GM10248 (cell line): Measurements from ENCODE around the gene COG7.

Experiments used
- CTCF ChIA-PET: fragments of 300-600 bp; sonication (Branson Sonifier 250); formaldehyde crosslinking; extraction: SDS; loops from one replicate; lab custom pipeline; 2021; ENCODE audit warnings: antibody characterized with exemption; lab: Yijun Ruan, JAX
- POLR2A ChIA-PET: fragments of 350-650 bp; sonication (Branson Sonifier 250); formaldehyde crosslinking; extraction: SDS; loops from one replicate; lab custom pipeline; 2020; ENCODE audit warnings: antibody characterized with exemption; lab: Yijun Ruan, JAX
- DNase-seq: peaks from one replicate; pipeline ENCODE4 v3.0.0; 2012; ENCODE audit errors: extremely low spot score
- TF ChIP-seq, protein P1 (sequence below): IDR thresholded peaks from 2 replicates; pipeline ENCODE4 v1.5.1; 2012; ENCODE audit warnings: mild to moderate bottlenecking, low read depth; ENCODE audit errors: extremely low read depth, missing control alignments, control extremely low read depth

Gene COG7

DNA sequence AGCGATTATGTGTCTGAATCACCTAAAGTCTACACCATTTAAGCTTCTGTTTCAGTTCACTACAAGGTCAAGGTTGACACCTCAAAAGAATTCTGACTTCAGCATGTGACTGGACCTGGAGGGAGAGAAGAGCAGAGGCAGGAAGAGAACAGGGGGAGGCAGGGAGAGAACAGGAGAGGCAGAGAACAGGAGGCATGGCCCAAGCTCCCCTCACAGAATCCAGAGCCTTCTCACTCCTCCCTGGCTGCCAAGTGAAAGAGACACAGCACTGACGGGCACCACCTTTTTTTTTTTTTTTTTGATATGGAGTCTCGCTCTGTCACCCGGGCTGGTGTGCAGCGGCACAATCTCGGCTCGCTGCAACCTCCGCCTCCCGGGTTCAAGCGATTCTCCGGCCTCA, 45.9 kb upstream of the COG7 start:
- DNase-seq: no peak
- ChIA-PET POLR2A (interaction anchor here (0.7 kb wide), 1 partner anchor 34 kb away, joined by 3 read pairs; no protein-coding TSS in a partner anchor), CTCF (interaction anchor here (2.1 kb wide), 1 partner anchor 9 kb away, joined by 5 read pairs; no protein-coding TSS in a partner anchor)
- TF ChIP-seq, protein P1, sequence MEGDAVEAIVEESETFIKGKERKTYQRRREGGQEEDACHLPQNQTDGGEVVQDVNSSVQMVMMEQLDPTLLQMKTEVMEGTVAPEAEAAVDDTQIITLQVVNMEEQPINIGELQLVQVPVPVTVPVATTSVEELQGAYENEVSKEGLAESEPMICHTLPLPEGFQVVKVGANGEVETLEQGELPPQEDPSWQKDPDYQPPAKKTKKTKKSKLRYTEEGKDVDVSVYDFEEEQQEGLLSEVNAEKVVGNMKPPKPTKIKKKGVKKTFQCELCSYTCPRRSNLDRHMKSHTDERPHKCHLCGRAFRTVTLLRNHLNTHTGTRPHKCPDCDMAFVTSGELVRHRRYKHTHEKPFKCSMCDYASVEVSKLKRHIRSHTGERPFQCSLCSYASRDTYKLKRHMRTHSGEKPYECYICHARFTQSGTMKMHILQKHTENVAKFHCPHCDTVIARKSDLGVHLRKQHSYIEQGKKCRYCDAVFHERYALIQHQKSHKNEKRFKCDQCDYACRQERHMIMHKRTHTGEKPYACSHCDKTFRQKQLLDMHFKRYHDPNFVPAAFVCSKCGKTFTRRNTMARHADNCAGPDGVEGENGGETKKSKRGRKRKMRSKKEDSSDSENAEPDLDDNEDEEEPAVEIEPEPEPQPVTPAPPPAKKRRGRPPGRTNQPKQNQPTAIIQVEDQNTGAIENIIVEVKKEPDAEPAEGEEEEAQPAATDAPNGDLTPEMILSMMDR: no peak

DNA sequence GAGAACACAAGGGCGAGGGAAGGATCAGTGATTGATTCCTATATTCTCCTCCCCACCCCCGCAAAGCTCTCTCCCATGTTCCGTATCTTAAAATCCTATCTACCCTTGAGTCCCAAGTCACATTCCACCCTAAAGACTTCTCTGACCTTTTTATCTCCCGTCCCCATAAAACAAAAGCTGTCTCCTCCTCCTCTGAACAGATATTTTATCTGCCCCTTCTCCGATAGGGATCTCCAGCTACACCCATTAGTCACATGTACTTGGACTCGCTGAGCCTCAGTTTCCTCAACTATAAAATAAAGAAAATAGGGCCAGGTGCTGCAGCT, 44.5 kb upstream of the COG7 start:
- ChIA-PET CTCF (interaction anchor here (2.1 to 2.3 kb wide), 2 partner anchors 8 to 11 kb away, joined by 5 to 7 read pairs; no protein-coding TSS in a partner anchor), POLR2A (no interaction called here)
- TF ChIP-seq, protein P1: no peak
- DNase-seq: no peak

DNA sequence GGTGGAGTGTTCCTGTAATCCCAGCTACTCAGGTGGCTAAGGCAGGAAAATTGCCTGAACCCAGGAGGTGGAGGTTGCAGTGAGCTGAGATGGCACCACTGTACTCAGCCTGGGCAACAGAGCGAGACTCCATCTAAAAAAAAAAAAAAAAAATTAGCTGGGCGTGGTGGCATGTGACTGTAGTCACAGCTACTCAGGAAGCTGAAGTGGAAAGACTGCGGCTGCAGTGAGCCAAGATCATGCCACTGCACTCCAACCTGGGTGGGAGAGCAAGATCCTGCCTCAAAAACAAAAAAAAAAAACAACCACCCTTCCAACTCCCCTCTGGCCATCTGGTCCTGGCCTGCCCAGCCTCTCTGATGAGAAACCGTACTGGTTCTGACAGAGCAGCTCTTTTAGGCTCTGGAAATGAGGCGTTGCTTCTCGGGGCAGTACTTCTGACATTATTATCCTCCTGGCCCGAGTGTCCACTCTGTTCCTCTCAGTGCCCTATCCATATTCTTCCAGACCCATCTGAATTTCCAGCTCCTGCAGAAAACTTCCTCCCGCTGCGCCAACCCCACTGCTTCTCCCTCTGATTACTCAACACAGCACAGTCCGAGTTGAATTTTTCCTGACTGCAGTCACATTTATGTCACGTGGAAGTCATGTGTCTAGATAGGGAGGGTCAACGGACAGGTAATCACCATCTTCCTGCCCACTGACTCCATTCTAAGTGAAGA, 44.0 kb upstream of the COG7 start:
- no peak for DNase-seq
- TF ChIP-seq, protein P1: no peak
- CTCF ChIA-PET: interaction anchor here (1.1 to 2.3 kb wide), 4 partner anchors 9 to 17 kb away, joined by 3 to 7 read pairs (median 4); no protein-coding TSS in a partner anchor
- POLR2A ChIA-PET: no interaction called here

DNA sequence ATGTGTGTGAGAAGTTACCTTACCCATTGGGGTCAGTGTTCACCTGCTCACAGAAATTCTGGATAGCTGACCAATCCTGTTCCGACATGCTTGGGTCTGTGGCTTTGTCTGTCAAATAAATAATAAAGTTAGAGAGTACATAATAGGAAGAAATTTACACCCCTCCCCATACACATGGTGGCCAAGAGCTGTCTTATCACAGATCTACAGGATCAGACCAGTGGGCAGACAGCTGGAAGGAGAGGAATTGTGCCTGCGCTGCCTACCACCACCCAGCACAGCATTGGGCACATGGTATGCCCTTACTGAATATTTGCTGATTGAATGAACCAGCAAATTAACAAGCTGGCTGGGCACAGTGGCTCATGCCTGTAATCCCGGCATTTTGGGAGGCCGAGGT, 42.7 kb upstream of the COG7 start:
- ChIA-PET CTCF (interaction anchor here (0.8 to 2.3 kb wide), 4 partner anchors 8 to 13 kb away, joined by 3 to 7 read pairs (median 3); no protein-coding TSS in a partner anchor), POLR2A (interaction anchor here (0.6 kb wide), 1 partner anchor 8 kb away, joined by 4 read pairs; no protein-coding TSS in a partner anchor)
- TF ChIP-seq, protein P1: no peak
- DNase-seq: no peak

DNA sequence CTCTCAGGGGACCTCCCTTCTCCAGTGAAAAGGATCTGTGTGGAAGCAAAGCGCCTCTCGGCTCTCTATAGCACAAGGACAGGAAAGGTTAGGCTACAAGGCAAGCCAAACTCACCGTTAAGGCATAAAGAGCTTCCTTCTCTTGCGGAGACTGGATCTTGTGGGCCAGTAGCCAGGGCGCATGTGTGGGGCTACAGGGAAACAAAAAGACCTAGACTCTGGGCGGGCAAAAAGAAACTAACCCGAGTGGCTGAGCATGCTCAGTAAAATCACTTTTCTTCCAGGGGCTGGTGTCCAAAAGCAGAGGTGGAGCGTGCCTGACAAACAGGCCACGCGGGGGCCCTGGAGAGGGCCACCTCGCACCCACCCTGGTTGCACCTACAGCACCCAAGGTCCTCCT, 41.2 kb upstream of the COG7 start:
- CTCF ChIA-PET: interaction anchor here (0.9 to 1.2 kb wide), 2 partner anchors 12 to 58 kb away, joined by 3 read pairs; no protein-coding TSS in a partner anchor
- no peak for DNase-seq
- POLR2A ChIA-PET: no interaction called here
- TF ChIP-seq, protein P1: no peak

DNA sequence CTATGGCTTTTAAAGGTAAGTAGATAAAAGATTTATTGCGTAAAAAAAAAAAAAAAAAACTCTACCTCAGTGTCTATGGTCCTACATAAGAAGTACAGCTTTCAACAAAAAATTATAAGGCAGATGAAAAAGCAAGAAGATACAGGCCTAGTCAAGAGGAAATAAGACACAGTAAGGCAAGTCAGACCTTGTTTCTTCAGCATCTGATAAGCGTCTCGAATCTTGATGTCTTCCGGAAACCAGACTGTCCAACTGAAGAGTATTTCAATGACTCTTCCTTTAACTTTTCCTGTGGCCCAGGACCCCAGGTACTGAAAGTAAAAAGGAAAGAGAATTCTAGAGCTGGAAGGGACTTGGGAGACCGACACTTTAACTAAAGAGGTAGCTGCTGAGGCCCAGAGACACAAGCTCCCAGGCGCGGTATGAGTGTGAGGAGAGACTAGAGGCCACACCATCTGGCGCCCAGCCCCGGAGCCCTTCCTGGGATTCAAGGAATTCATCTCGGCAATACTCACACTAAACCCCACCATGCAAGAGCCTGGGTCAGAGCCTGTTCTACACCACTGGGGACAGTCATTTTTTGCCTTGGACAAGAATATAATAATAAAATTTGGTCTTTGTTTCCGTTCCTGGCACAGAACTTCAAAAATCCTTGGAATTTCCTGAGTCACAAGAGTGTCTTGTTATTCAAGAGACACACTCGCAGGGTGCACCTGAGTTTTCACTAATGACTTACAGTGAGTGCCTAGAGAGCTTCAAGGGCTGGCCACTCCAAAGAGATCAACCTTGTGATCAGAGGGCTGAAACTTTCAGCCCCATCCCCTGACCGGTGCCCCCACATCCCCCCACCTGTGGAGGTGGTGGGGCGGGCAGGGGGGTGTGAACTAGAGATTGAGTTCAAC, 38.8 kb upstream of the COG7 start:
- POLR2A ChIA-PET: interaction anchor here (0.6 to 1.1 kb wide), 2 partner anchors 30 to 1225 kb away, joined by 4 to 7 read pairs; no protein-coding TSS in a partner anchor
- CTCF ChIA-PET: interaction anchor here (2.0 kb wide), 1 partner anchor 13 kb away, joined by 4 read pairs; no protein-coding TSS in a partner anchor
- TF ChIP-seq, protein P1: no peak
- DNase-seq: no peak
